Tongue (tissue), 3 donors: Measurements from ENCODE around the gene DTD1. TPM values are rescaled to one million over a fixed set of nuclear protein-coding genes. Genes with fewer than 3 reads are reported as not detected.

Source experiments
- DNase-seq: peaks from one replicate; pipeline ENCODE4 v3.0.0-alpha.2; 2015
- small RNA-seq: library from RNA; depleted of rRNA; stranded (forward); fragments of <200 nt; gene quantifications from one replicate; pipeline ENCODE3, GENCODE V24; 2014; ENCODE audit warnings: low replicate concordance
- total RNA-seq: library from RNA; depleted of rRNA; stranded (reverse); fragments of >200 nt; gene quantifications from one replicate; pipeline ENCODE4 v1.2.3, GENCODE V29; 2014

DTD1 gene
- total RNA-seq, 1 donor from 2014 or later = 22.9 TPM

DNA sequence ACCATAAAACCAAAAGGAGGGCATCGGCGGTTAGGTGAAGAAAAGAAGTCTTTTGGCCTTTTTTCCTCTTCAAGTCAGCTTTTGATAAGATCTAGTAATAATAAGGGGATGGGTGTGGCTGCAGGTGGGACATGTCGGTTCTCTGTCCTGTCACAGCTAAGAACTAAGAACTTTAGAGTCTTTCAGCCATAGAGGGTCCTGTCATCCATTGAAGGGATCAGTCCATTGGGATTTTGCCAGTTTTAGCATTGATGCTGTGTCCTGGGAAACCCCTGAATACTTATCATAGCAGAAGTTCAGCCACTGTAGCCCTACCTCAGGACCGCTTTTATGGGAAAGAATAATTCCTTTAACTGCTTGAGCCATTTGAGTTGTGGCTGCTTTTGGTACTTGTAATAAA lies 207.5 kb downstream of the DTD1 start:
- no peak for DNase-seq

DNA sequence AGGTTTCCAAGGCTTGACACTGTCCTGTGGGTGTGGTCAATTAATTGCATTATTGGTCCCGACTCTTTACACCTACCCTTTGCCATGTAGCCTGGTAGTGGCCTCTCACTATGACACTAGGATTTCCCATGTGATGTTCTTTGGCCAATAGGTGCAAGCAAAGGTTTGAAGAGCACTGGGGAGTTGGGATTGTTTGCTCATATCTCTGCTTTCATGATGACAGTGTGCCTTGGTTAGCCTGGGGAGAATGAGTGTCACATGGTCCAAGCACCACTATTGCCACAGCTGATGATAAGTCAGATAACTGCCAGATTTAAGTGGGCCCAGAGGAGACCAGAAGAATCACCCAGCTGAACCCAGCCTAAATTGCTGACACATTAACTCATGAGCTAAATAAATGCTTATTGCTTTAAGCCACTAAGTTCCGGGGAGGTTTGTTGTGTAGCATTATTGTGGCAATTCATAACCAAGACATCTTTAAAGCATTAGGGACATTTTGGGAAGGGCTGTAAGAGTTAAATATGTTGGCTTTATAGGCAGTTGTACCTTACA lies 208.5 kb downstream of the DTD1 start:
- DNase-seq = no peak

DNA sequence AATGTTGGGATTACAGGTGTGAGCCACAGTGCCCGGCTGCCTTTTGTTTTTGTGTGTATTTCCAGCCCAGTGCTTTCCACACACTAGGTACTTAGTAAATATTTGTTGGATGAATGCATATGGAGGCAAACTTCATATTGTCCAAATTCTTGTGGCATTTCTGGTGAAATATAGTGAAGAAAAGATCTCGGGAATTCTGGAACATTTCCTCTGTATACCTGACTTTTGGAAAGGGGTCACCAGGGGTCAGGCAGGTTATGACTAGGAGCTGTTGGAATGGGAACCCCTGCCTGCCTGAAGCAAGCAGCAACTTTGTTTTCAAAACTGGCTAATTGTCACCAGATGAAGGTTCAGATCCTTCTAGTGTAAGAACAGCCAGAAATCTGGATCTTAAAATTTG lies 213.7 kb downstream of the DTD1 start:
- DNase-seq = no peak

DNA sequence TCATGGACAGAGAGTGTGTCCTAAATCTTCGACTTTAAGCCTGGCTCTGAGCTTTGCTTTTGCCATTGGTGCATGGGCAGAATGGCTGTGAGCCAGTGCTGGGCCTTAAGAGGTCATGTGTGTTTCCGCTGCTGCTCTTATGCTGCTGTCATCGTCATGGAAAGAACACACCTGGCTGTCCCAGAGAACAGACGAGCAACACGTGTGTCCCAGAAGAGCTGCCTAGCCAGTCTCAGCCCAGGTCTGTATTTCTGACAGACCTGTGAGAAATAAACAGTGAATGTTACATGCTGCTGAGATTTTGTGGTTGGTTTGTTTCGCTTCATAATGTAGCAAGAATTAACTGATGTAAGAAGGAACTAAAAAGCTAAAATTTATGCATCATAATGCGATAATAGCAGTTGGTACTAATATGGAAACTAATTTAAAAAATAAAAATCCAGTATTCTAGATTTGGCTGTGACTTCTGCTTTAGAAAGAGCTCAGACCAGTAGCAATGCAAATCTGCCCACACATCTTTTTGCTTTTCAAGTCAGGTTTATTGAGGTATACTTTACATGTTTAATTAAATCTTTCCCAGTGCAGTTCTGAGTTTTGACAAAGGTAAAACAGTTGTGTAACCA lies 214.3 kb downstream of the DTD1 start:
- peak; percentile 61 for DNase-seq

DNA sequence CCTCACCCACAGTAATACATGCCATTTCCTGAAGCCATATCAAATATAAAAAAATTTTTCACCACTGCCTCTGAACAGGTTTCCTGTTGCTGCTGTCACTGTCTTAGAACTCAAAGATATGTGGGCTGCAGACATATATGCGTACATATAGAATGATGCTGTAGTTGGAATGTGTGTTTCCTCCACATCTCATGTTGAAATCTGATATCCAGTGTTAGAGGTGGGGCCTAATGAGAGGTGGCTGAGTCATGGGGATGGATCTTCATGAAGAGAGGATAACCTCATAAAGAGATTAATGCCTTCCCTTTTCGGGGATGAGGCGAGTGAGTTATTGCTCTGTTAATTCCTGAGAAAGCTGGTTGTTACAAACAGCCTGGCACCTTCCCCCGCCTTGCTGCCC lies 218.0 kb downstream of the DTD1 start:
- DNase-seq = no peak

DNA sequence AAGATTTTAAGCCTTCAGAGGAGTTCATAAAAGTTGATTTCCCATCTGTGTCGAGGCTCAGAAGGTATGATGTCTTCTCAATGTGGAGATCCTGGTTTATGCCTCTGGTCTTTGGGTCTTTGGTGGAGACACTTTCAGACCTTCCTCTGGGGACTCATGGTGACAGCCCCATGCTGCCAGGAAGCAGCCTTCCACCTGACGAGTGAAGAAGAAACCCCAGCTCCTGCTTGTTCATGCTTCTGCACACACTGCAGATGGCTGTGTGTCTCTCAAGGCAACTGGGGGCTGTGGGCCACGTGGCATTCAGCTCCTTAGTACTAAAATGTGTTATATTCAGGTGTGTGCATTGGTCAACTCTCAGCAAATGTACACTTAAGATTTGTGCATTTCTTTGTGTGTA lies 220.9 kb downstream of the DTD1 start:
- no peak for DNase-seq

DNA sequence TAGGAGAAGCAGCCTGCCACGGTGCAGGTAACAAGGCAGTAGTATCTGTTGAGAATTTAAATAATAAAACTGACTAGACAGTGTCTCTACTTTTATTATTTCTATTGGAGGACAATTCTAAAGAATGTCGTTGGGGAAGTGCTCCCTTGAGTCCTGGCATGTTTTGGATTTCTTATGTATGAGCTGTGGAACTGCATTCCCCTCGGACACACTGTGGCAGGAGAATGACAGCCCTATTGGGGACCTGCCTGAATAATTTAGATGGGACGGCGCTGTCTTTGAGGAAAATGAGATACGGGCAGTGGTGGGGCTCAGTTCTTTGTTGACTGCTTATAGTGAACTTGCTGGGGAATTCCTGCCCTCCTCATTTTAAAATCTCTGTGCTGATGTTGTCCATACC lies 223.3 kb downstream of the DTD1 start:
- DNase-seq = no peak

DNA sequence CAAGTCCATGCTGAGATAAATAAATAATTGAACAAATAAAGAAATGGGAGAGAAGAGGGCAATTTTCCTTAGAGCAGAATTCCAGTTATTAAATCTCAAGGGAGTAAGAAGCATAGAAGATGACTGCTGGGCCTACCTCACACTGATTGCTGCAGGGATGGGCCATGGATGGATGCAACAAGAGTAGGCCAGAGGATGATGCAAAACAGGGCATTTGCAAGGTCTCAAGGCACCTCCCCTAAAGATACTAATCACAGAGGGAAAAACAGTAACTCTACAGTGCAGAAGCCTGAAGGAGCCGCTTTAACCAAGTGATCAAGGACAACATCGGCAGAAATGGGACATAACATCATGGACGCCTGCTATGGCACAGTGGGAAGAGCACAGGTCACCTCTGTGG lies 224.1 kb downstream of the DTD1 start:
- no peak for DNase-seq

DNA sequence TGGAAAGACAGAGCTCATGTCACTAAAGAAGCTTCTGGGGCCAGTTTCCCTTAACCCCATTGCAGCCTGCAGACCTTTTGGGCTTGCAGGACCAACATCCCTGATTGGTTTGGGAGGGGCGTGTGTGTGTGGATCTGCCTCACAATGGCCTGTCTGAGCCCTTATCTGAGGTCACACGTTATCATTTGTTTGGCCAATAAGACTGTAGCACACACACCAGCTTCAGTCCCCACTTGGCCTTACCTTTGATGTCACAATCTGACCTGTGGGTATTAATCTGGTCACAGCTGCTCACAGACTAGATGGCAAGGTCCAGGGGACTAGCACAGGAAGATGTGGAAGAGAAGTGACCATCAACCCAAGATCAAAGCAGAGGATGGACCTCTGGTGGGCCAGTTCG lies 225.6 kb downstream of the DTD1 start, which contains the start of gene SCP2D1:
TSS of gene SCP2D1 (plus strand) at position 301 of the 400 bp plus-strand sequence. CDS start at position 334, 33 bp downstream.
- no peak for DNase-seq

DNA sequence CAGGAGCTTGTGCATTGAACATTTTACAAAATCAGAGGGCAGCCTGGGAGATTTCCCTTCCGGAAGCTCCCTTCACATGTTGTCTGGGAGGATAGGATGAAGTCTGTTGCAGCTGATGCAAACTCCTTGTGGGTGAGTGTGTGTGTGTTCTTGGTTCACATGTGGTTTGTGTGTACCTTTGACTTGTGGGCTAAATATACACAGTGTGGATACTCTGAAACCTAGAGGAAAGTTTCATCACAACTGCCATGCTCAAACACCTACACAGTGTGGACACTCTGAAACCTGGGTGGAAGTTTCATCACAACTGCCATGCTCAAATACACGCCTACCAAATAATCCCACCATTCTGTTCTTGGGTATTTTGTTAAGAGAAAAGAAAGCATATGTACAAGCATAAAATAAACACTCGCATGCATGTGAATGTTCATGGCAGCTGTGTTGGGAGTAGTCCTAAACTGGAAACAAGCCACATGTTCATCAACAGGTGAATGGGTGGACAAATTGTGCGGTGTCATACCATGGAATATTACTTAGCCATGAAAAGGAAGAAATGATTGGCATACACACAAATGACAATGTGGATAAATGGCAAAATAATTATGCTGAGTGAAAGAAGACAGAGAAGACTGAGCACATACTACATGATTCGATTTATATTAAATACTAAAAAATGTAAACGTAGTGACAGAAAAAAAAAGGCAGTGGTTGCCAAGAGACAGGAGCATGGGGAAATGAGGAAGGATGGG lies 227.5 kb downstream of the DTD1 start:
- DNase-seq = no peak

Small RNA genes lying within 50 kb of the gene (small RNA-seq; reads per million reads assigned to genes)
- not detected for gene RN7SL638P
- gene RNU6ATAC34P = not detected

Other genes with a start within 250 kb of the DTD1 start
- 1.6 TPM for gene DZANK1, start 121.0 kb upstream of the DTD1 start, total RNA-seq
- gene POLR3F, start 120.7 kb upstream of the DTD1 start, total RNA-seq = 13.3 TPM
- 11.7 TPM for gene RBBP9, start 90.8 kb upstream of the DTD1 start, total RNA-seq
- 23.5 TPM for gene SEC23B, start 80.1 kb upstream of the DTD1 start, total RNA-seq
- gene SMIM26, start 20.6 kb upstream of the DTD1 start, total RNA-seq = 143 TPM
- gene SCP2D1, start 225.7 kb downstream of the DTD1 start, total RNA-seq = not detected